Measurements from ENCODE around the gene STIL. TPM values are rescaled to one million over a fixed set of nuclear protein-coding genes. Genes with fewer than 3 reads are reported as not detected.

STIL gene
- total RNA-seq, 1 donor from 2014 or later = 12.4 TPM

DNA sequence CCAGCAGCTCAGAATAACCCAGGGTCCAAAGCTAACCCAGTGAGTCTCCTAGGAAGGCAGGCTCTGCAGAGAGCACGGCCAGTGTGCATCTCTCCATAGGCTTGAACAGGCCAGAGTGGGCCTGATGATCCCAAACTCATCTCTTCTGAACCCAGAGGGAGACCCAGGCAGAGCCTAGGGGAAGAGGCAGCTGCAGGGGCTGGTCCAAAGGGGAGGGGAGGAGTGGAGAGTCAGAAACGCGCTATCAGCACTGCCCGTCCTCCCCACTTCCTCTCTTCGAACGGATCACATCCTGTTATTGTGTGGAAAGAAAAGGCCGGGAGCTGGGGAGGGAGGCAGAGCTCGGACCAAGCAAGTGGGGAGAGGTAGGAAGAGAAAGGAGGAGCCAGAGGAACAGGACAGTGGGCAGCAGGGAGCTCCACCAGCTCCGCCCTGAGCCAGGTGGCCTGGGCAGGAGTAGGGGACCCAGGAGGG, 102.1 kb downstream of the STIL start:
- TF ChIP-seq, protein P1, sequence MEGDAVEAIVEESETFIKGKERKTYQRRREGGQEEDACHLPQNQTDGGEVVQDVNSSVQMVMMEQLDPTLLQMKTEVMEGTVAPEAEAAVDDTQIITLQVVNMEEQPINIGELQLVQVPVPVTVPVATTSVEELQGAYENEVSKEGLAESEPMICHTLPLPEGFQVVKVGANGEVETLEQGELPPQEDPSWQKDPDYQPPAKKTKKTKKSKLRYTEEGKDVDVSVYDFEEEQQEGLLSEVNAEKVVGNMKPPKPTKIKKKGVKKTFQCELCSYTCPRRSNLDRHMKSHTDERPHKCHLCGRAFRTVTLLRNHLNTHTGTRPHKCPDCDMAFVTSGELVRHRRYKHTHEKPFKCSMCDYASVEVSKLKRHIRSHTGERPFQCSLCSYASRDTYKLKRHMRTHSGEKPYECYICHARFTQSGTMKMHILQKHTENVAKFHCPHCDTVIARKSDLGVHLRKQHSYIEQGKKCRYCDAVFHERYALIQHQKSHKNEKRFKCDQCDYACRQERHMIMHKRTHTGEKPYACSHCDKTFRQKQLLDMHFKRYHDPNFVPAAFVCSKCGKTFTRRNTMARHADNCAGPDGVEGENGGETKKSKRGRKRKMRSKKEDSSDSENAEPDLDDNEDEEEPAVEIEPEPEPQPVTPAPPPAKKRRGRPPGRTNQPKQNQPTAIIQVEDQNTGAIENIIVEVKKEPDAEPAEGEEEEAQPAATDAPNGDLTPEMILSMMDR (IDR thresholded peaks at IDR 0.05; ENCODE audit: unreplicated experiment) = no peak
- Mint-ChIP-seq H3K4me3 (no peak overlapping the region), H3K4me1 (peaks cover 3% of the 10 kb centered on the region), H3K9me3 (no peaks in the 10 kb centered on the region), H3K36me3 (no peaks in the 10 kb centered on the region), H3K27me3 (ENCODE audit: low read depth) (peaks cover 37% of the 10 kb centered on the region), H3K27ac (no peak overlapping the region)
- DNase-seq (ENCODE audit: low spot score in 2 of 2, unreplicated experiment in 2 of 2) = no peak

DNA sequence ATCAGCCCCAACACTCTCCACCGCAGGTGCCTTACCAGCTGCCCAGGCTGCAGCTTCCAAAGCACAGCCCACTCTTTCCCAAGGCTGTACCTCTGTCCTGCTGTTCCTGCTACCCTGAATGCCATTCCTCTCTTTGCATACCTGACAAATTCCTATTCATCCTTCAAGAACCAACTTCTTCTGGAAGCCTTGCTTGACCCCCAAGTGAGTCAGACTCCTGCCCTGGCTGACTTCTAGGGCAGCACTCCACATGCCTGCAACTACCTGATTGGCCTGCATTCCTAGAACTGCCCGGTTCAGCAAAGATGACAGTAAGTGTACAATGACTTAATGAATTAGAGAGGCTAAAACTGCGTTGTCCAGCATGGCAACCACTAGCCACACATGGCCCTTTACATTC, 103.3 kb downstream of the STIL start:
- TF ChIP-seq, protein P1 (IDR thresholded peaks at IDR 0.05; ENCODE audit: unreplicated experiment) = no peak
- Mint-ChIP-seq H3K27ac (no peak overlapping the region), H3K4me1 (no peaks in the 10 kb centered on the region), H3K4me3 (no peak overlapping the region), H3K9me3 (no peaks in the 10 kb centered on the region), H3K36me3 (no peaks in the 10 kb centered on the region), H3K27me3 (ENCODE audit: low read depth) (peaks cover 45% of the 10 kb centered on the region)
- DNase-seq (ENCODE audit: low spot score in 2 of 2, unreplicated experiment in 2 of 2) = no peak

DNA sequence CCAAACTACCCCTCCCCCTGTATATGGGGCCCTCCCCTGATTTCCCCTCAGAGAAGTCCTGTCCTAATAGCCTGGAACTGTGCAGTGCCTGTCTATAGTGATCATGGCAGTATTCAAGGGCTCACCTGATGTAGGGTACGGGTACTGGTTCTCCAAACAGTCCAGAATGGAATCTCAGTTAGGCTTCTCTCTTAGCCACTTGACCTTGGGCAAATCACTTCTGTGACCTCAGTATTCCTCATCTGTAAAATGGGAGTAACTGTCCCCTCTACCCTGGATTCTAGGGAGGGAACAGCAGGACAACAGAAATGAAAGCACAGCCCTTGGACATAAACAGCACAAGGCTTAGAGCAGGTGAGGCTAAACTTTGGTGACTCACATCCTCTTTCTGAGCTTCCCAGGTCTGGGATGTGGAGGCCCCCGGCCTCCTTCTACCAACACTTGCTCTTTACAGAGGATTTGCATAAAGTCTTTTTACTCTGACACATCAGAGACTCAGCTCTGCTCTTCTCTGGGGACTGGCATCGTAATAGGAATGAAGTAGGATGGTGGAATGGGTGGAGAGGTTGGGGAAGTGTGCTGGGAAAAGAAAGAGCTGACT, 104.1 kb downstream of the STIL start:
- no peaks in the 10 kb centered on the region for H3K4me1 Mint-ChIP-seq
- H3K27me3 Mint-ChIP-seq (ENCODE audit: low read depth) = peaks cover 52% of the 10 kb centered on the region
- no peaks in the 10 kb centered on the region for H3K36me3 Mint-ChIP-seq
- TF ChIP-seq, protein P1 (IDR thresholded peaks at IDR 0.05; ENCODE audit: unreplicated experiment) = no peak
- no peak overlapping the region for H3K27ac Mint-ChIP-seq
- no peak overlapping the region for H3K4me3 Mint-ChIP-seq
- no peaks in the 10 kb centered on the region for H3K9me3 Mint-ChIP-seq
- no peak for DNase-seq (ENCODE audit: low spot score in 2 of 2, unreplicated experiment in 2 of 2)

DNA sequence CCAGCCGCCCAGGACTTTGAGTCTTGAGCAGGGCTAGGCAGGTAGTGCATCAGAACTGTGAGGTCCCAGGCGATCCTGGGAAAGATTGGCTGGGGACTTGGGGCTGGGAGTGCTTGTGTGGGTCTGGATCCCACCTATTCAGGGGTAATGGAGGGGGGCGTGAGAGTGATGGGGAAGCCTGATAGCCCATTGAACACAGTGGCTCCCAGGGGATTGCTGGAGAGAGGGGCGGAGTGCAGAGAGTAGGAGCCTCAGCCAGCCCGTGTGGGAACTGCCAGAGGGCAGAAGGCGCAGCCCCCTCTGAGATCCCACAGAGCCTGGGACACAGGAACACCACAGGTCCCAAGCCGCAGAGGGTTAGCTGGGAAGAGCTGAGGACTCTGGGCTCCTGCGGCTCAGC, 104.9 kb downstream of the STIL start:
- Mint-ChIP-seq H3K27ac (no peak overlapping the region), H3K36me3 (no peaks in the 10 kb centered on the region), H3K9me3 (no peaks in the 10 kb centered on the region), H3K4me3 (no peak overlapping the region), H3K4me1 (no peaks in the 10 kb centered on the region), H3K27me3 (ENCODE audit: low read depth) (peaks cover 59% of the 10 kb centered on the region)
- DNase-seq (ENCODE audit: low spot score in 2 of 2, unreplicated experiment in 2 of 2) = no peak
- TF ChIP-seq, protein P1 (IDR thresholded peaks at IDR 0.05; ENCODE audit: unreplicated experiment) = no peak

DNA sequence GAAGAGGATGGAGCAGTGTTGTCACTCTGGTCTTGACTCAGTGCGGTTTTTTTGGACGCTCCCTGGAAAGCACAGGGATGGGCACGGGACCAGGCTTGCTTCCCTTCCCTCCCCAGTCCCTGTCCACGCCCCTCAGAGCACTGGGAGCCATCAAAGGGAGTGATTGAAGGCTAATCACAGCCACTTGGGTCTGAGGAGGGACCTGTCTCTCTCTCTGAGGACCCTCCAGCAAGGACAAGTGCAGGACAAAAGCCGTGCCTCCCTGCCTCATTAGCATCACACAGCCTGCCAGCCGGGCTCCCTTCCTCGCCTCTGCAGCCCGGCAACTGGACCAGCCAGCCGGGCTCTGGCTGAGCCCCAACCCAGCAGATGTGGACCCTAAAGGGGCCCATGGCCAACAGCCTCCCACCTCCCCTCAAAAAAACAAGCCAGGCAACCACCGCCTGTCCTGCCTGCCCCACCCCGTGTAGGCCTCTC, 105.5 kb downstream of the STIL start:
- DNase-seq (ENCODE audit: low spot score in 2 of 2, unreplicated experiment in 2 of 2) = no peak
- Mint-ChIP-seq H3K27ac (no peak overlapping the region), H3K36me3 (no peaks in the 10 kb centered on the region), H3K9me3 (peaks cover 6% of the 10 kb centered on the region), H3K27me3 (ENCODE audit: low read depth) (peaks cover 66% of the 10 kb centered on the region), H3K4me1 (no peaks in the 10 kb centered on the region), H3K4me3 (no peak overlapping the region)
- TF ChIP-seq, protein P1 (IDR thresholded peaks at IDR 0.05; ENCODE audit: unreplicated experiment) = no peak

Measured in mesothelial cell of epicardium (in vitro differentiated cells).